ENCODE data around the gene C4BPA. TPM values are rescaled to one million over a fixed set of nuclear protein-coding genes. Genes with fewer than 3 reads are reported as not detected.
A peak's percentile ranks its signal among the peaks of the same experiment; 100 is the strongest.

The C4BPA gene
- total RNA-seq, 4 donors from 2014 or later = not detected

DNA sequence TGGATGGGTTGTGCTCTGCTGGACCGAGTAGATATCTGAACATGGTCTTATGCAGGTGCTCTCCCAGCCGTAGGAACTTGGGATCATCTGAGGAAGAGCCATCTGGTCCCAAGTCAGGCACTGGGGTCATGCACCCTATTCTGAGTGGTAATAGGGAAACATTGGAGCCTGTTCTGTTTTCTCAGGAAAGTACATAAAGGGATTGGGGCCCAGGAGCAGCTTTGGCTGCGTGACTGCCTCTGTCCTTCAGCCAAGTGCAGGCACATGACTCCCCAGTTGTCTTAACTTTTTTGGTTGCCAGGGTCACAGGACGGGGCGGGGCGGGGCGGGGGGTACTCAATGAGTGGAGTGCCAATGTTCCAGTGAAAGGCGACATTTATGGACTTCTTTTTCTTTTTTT, 39.5 kb upstream of the C4BPA start:
- no peak for TF ChIP-seq CTCF (IDR thresholded peaks at IDR 0.05)
- TF ChIP-seq POLR2A (IDR thresholded peaks at IDR 0.05) = peak in 1 of 2 donors; percentile 60
- Histone ChIP-seq H3K4me3 (replicated peaks in 1 of 3) (no peak overlapping the region), H3K27me3 (no peaks in the 10 kb centered on the region), H3K36me3 (peaks cover 21 to 29% of the 10 kb centered on the region in 2 donors), H3K27ac (peak overlapping the region; percentile 91 to 99 (median 98)), H3K9me3 (no peaks in the 10 kb centered on the region), H3K4me1 (peaks cover 62 to 65% of the 10 kb centered on the region in 2 donors)
- peak; percentile 92 for DNase-seq
- WGBS, 2 donors = 40 to 48% methylated on average over 8 of the region's 8 CpGs
- intact Hi-C loops (cut with DNase I) = no loop called here

DNA sequence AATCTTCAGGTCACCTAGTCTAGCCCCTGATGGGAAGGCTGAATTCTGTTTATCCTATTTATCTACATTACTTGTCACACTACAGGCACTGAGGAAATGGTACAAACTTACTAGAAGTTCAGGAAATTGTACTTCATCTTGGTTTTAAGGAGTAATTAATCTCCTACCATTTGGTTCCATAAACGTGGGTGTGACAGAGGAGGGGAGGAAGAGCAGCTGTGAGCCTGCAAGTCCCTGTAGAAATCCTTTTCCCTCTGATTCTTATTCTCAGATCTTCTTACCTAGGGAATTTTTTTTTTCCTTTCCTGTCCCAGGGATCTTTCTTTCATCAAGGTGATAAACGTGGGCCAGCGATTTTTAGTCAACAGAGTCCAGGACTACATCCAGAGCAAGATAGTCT, 36.8 kb upstream of the C4BPA start:
- H3K27me3 ChIP-seq = no peaks in the 10 kb centered on the region
- H3K9me3 ChIP-seq = no peaks in the 10 kb centered on the region
- no peak for DNase-seq
- TF ChIP-seq CTCF (IDR thresholded peaks at IDR 0.05) = no peak
- no peak for TF ChIP-seq POLR2A (IDR thresholded peaks at IDR 0.05)
- intact Hi-C loops (cut with DNase I) = no loop called here
- peak overlapping the region; percentile 91 to 99 (median 98) for H3K27ac ChIP-seq
- peaks cover 34 to 48% of the 10 kb centered on the region in 2 donors for H3K36me3 ChIP-seq
- H3K4me1 ChIP-seq = peaks cover 53 to 56% of the 10 kb centered on the region in 2 donors
- H3K4me3 ChIP-seq (replicated peaks in 1 of 3) = no peak overlapping the region
- WGBS, 2 donors = 51 to 65% methylated on average over 3 of the region's 3 CpGs

DNA sequence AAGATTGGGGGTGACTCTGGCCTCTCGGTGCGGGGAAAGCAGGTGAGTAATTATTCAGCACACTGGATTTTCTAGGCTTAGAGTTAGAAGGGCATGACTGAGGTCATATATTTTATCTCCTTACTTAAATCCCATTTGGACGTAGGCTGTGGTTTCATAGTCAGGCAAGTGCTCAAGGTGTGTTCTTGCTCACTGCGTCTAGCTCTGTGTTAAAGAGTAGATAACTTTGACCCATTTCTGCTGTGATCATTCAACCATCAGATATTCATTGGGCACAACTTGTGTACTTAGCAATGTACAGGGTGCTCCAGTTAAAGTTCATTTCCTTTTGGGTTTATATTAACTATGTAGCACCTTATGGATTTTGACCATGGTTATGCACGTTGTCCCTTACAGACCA, 36.4 kb upstream of the C4BPA start:
- WGBS, 2 donors = 70 to 74% methylated on average over 5 of the region's 5 CpGs
- peaks cover 39 to 49% of the 10 kb centered on the region in 2 donors for H3K36me3 ChIP-seq

DNA sequence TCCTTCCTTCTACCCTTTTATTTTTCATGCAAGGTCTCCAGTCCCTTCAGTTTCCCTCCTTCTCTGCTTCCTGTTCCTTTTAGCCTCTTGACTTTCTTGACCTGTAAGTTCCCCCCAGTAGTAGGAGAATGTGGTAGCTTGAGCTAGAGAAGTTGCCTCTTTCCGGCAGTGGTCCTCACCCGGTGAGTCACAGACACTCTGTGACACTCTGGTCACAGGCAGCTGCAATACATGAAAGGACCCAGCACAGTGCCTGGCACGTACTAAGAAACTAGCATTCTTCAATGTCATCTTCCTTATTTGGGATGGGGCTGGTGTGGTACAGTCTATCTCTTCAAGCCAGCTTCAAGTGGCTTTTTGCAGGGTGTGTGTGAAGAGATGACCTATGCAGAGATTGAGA, 35.0 kb upstream of the C4BPA start:
- Histone ChIP-seq H3K9me3 (no peaks in the 10 kb centered on the region), H3K27me3 (no peaks in the 10 kb centered on the region), H3K4me3 (replicated peaks in 1 of 3) (no peak overlapping the region), H3K36me3 (peaks cover 34 to 46% of the 10 kb centered on the region in 2 donors), H3K27ac (peak overlapping the region; percentile 91 to 99 (median 98)), H3K4me1 (peaks cover 48 to 51% of the 10 kb centered on the region in 2 donors)
- intact Hi-C loops (cut with DNase I) = no loop called here
- TF ChIP-seq POLR2A (IDR thresholded peaks at IDR 0.05) (no peak), CTCF (IDR thresholded peaks at IDR 0.05) (no peak)
- 87 to 91% methylated on average over 3 of the region's 3 CpGs for WGBS, 2 donors
- DNase-seq = no peak

More for the DNA sequence above, 36.4 kb upstream of the C4BPA start:
- Histone ChIP-seq H3K27ac (peak overlapping the region; percentile 91 to 99 (median 98)), H3K4me1 (peaks cover 53 to 56% of the 10 kb centered on the region in 2 donors), H3K9me3 (no peaks in the 10 kb centered on the region), H3K4me3 (replicated peaks in 1 of 3) (no peak overlapping the region), H3K27me3 (no peaks in the 10 kb centered on the region)
- TF ChIP-seq CTCF (IDR thresholded peaks at IDR 0.05) (no peak), POLR2A (IDR thresholded peaks at IDR 0.05) (peak in 1 of 2 donors; percentile 35)
- intact Hi-C loops (cut with DNase I) = no loop called here
- DNase-seq = no peak

GRCh38 chr1:207069858-207070506, 34.1 kb upstream of the C4BPA start:
- intact Hi-C loops (cut with DNase I) = loop anchor here (10.0 kb wide), 1 partner anchor 65 kb away; no protein-coding TSS in a partner anchor
- peak; percentile 84 for DNase-seq
- H3K36me3 ChIP-seq = peaks cover 34 to 48% of the 10 kb centered on the region in 2 donors

More at GRCh38 chr1:207069858-207070506, 34.1 kb upstream of the C4BPA start:
- Histone ChIP-seq H3K27me3 (no peaks in the 10 kb centered on the region), H3K4me1 (peaks cover 50 to 51% of the 10 kb centered on the region in 2 donors), H3K27ac (peak overlapping the region; percentile 15 to 99 (median 98)), H3K4me3 (replicated peaks in 1 of 3) (no peak overlapping the region), H3K9me3 (no peaks in the 10 kb centered on the region)
- TF ChIP-seq CTCF (IDR thresholded peaks at IDR 0.05) = no peak
- no peak for TF ChIP-seq POLR2A (IDR thresholded peaks at IDR 0.05)
- WGBS, 2 donors = 33% methylated on average over 5 of the region's 5 CpGs; no CpG with 5 or more reads in 1 of the 2 donors

Measured in thyroid gland (tissue), 4 donors.